PC-3 (cell line): ENCODE data around the gene IL17RB. TPM values are rescaled to one million over a fixed set of nuclear protein-coding genes. Genes with fewer than 3 reads are reported as not detected.

Experiments
- ATAC-seq: fragments of 200-7000 bp; cut with Tn5 transposase; 2 replicates; pipeline ENCODE4 v1.9.1; 2020; ENCODE audit warnings: mild to moderate bottlenecking, moderate library complexity
- BruUV-seq: library from RNA; stranded (reverse); fragments of 400-500 nt; replicated peaks from 2 replicates; lab custom pipeline; 2021; lab: Mats Ljungman, UMichigan
- CTCF ChIA-PET: fragments of 300-600 bp; sonication (Branson Sonifier 250); formaldehyde crosslinking; loops from one replicate; lab custom pipeline; 2022; ENCODE audit warnings: antibody characterized with exemption; lab: Charles Lee
- POLR2A ChIA-PET: fragments of 300-600 bp; sonication (Branson Sonifier 250); formaldehyde crosslinking; loops from one replicate; lab custom pipeline; 2022; ENCODE audit warnings: antibody characterized with exemption; ENCODE audit not compliant: unreplicated experiment; lab: Charles Lee
- DNase-seq: peaks from one replicate; pipeline ENCODE4 v3.0.0-alpha.2; 2015
- H2AFZ ChIP-seq: fragments of 300-600 bp; sonication (generic); 2 replicates; pipeline ENCODE4 v1.6.0; 2016; ENCODE audit warnings: antibody characterized with exemption, low read length
- H3F3A ChIP-seq: fragments of 300-600 bp; sonication (generic); one replicate; pipeline ENCODE4 v1.6.0; 2017; ENCODE audit warnings: antibody characterized with exemption, low read length, control low read depth, mild to moderate bottlenecking; ENCODE audit not compliant: unreplicated experiment
- H3K27ac ChIP-seq: fragments of 300-600 bp; sonication (generic); 2 replicates; pipeline ENCODE4 v1.5.1; 2016; ENCODE audit warnings: mild to moderate bottlenecking, low read length
- H3K27me3 ChIP-seq: fragments of 300-600 bp; sonication (generic); 2 replicates; pipeline ENCODE4 v1.6.1; 2016; ENCODE audit warnings: low read length, mixed read lengths
- H3K36me3 ChIP-seq: fragments of 300-600 bp; sonication (generic); 2 replicates; pipeline ENCODE4 v1.6.1; 2016; ENCODE audit warnings: low read depth, mixed run types, low read length, mixed read lengths
- H3K4me1 ChIP-seq: fragments of 300-600 bp; sonication (generic); 2 replicates; pipeline ENCODE4 v1.5.1; 2016; ENCODE audit warnings: low read length; ENCODE audit not compliant: insufficient read depth
- H3K4me2 ChIP-seq: fragments of 300-600 bp; sonication (generic); 2 replicates; pipeline ENCODE4 v1.6.0; 2016; ENCODE audit warnings: low read length
- H3K4me3 ChIP-seq: fragments of 300-600 bp; sonication (generic); 2 replicates; pipeline ENCODE4 v1.5.1; 2016; ENCODE audit warnings: mild to moderate bottlenecking, low read length, mixed read lengths
- H3K79me2 ChIP-seq: fragments of 300-600 bp; sonication (generic); 2 replicates; pipeline ENCODE4 v1.6.1; 2017; ENCODE audit warnings: low read length, mixed read lengths
- H3K9ac ChIP-seq: fragments of 300-600 bp; sonication (generic); 2 replicates; pipeline ENCODE4 v1.6.0; 2016; ENCODE audit warnings: mild to moderate bottlenecking, low read length
- H3K9me2 ChIP-seq: fragments of 300-600 bp; sonication (generic); replicated peaks from 2 replicates; pipeline ENCODE4 v1.6.1; 2016; ENCODE audit warnings: mixed run types, low read length, mixed read lengths
- H3K9me3 ChIP-seq: fragments of 300-600 bp; sonication (generic); 2 replicates; pipeline ENCODE4 v1.6.1; 2016; ENCODE audit warnings: low read length, mixed read lengths
- H4K20me1 ChIP-seq: fragments of 300-600 bp; sonication (generic); 2 replicates; pipeline ENCODE4 v1.6.1; 2016; ENCODE audit warnings: low read length, mixed read lengths
- CTCF ChIP-seq: fragments of 300-600 bp; sonication (generic); conservative IDR thresholded peaks from 2 replicates; pipeline ENCODE4 v1.5.1; 2017; ENCODE audit warnings: antibody characterized with exemption, low read depth, mild to moderate bottlenecking, low read length
- EZH2 ChIP-seq: fragments of 300-600 bp; sonication (generic); IDR thresholded peaks from one replicate; pipeline ENCODE4 v1.6.1; 2017; ENCODE audit warnings: antibody characterized with exemption, mild to moderate bottlenecking, low read length; ENCODE audit not compliant: unreplicated experiment
- EZH2phosphoT487 ChIP-seq: fragments of 300-600 bp; sonication (generic); IDR thresholded peaks from 2 replicates; pipeline ENCODE4 v1.6.1; 2018; ENCODE audit warnings: mild to moderate bottlenecking, antibody characterized with exemption, low read length, borderline replicate concordance
- intact Hi-C: fragments of 100-400 bp; cut with micrococcal nuclease; formaldehyde crosslinking; loops from 2 replicates; pipeline ENCODE4 v1.9.0; 2023
- total RNA-seq: library from RNA; depleted of rRNA; stranded (reverse); fragments of >200 nt; gene quantifications from 2 replicates; pipeline ENCODE4 v1.2.3, GENCODE V29; 2014

The IL17RB gene
- total RNA-seq, 1 experiment from 2014 or later = 2.3 TPM

GRCh38 chr3:53799338-53799865 lies 47.0 kb upstream of the IL17RB start:
- ChIA-PET CTCF (no interaction called here), POLR2A (no interaction called here)
- H3F3A ChIP-seq = no peaks in the 10 kb centered on the region
- ATAC-seq = no peak
- BruUV-seq = no TSS peak
- no peak overlapping the region for H3K4me2 ChIP-seq
- intact Hi-C loops = no loop called here
- H3K9me2 ChIP-seq = no peaks in the 10 kb centered on the region
- peaks cover 4% of the 10 kb centered on the region; the same call in 1 of the 2 replicates for H3K4me1 ChIP-seq
- no peak overlapping the region for H2AFZ ChIP-seq
- TF ChIP-seq CTCF (no peak), EZH2 (no peak), EZH2phosphoT487 (no peak)
- H4K20me1 ChIP-seq = no peaks in the 10 kb centered on the region
- H3K27ac ChIP-seq = no peak overlapping the region
- H3K27me3 ChIP-seq = peaks cover 68% of the 10 kb centered on the region
- H3K9ac ChIP-seq = no peak overlapping the region
- DNase-seq = no peak
- no peaks in the 10 kb centered on the region for H3K9me3 ChIP-seq
- H3K4me3 ChIP-seq = no peak overlapping the region
- no peaks in the 10 kb centered on the region for H3K79me2 ChIP-seq
- no peaks in the 10 kb centered on the region for H3K36me3 ChIP-seq

- Histone ChIP-seq H4K20me1 (no peaks in the 10 kb centered on the region), H3K4me3 (no peak overlapping the region), H3K79me2 (no peaks in the 10 kb centered on the region), H3K9me2 (no peaks in the 10 kb centered on the region), H3K9me3 (no peaks in the 10 kb centered on the region), H3K27ac (no peak overlapping the region), H3K36me3 (no peaks in the 10 kb centered on the region), H3K9ac (no peak overlapping the region), H3K4me2 (no peak overlapping the region), H3K27me3 (peaks cover 71% of the 10 kb centered on the region), H3F3A (no peaks in the 10 kb centered on the region), H3K4me1 (peaks cover 4% of the 10 kb centered on the region; the same call in 1 of the 2 replicates), H2AFZ (no peak overlapping the region)
- intact Hi-C loops = no loop called here
- TF ChIP-seq EZH2 (no peak), CTCF (no peak), EZH2phosphoT487 (no peak)
- BruUV-seq = no TSS peak
- no peak for DNase-seq
- ChIA-PET POLR2A (no interaction called here), CTCF (interaction anchor here (0.5 kb wide), 1 partner anchor 11 kb away, joined by 6 read pairs; no protein-coding TSS in a partner anchor)
- no peak for ATAC-seq
Measured at GRCh38 chr3:53800041-53800906, 46.1 kb upstream of the IL17RB start.

- Histone ChIP-seq H3K4me3 (no peak overlapping the region), H3K27me3 (peaks cover 76% of the 10 kb centered on the region), H3K4me1 (no peaks in the 10 kb centered on the region), H3K79me2 (no peaks in the 10 kb centered on the region), H3F3A (no peaks in the 10 kb centered on the region), H3K9me2 (no peaks in the 10 kb centered on the region), H3K9ac (no peak overlapping the region), H3K27ac (no peak overlapping the region), H2AFZ (no peak overlapping the region), H3K36me3 (no peaks in the 10 kb centered on the region), H3K9me3 (no peaks in the 10 kb centered on the region), H4K20me1 (no peaks in the 10 kb centered on the region), H3K4me2 (no peak overlapping the region)
- TF ChIP-seq EZH2phosphoT487 (no peak), CTCF (no peak)
- DNase-seq (no peak), ATAC-seq (no peak)
- BruUV-seq = no TSS peak
- CTCF ChIA-PET = no interaction called here
- intact Hi-C loops = no loop called here
- POLR2A ChIA-PET = no interaction called here
Measured at GRCh38 chr3:53801319-53801718, 45.0 kb upstream of the IL17RB start.
